GM13977 (cell line): ENCODE results near the gene LRRC8D.

Experiments
- DNase-seq: peaks from one replicate; pipeline ENCODE4 v3.0.0; 2012; ENCODE audit warnings: low spot score
- CTCF ChIP-seq: IDR thresholded peaks from 2 replicates; pipeline ENCODE4 v1.5.1; 2012; ENCODE audit warnings: mild to moderate bottlenecking, control low read depth; ENCODE audit not compliant: insufficient read depth; ENCODE audit errors: extremely low read depth, missing control alignments
- in situ Hi-C: fragments of 300-500 bp; cut with MboI; formaldehyde crosslinking; loops from one replicate; pipeline ENCODE4 v1.12.0; 2022; ENCODE audit warnings: low sequenced_read_pairs, low pct_unique_long_range_greater_than_20kb, mixed read lengths, inconsistent platforms; ENCODE audit not compliant: unreplicated experiment

Gene LRRC8D

GRCh38 chr1:89807503-89807902, 13.3 kb upstream of the LRRC8D start:
- in situ Hi-C loops = no loop called here
- TF ChIP-seq CTCF = no peak
- DNase-seq = no peak

GRCh38 chr1:89807983-89808382, 12.8 kb upstream of the LRRC8D start:
- in situ Hi-C loops = no loop called here
- no peak for TF ChIP-seq CTCF
- no peak for DNase-seq

GRCh38 chr1:89808441-89809117, 12.3 kb upstream of the LRRC8D start:
- in situ Hi-C loops = no loop called here
- DNase-seq = no peak
- no peak for TF ChIP-seq CTCF

GRCh38 chr1:89809556-89809955, 11.3 kb upstream of the LRRC8D start:
- in situ Hi-C loops = no loop called here
- no peak for DNase-seq

GRCh38 chr1:89810302-89810701, 10.5 kb upstream of the LRRC8D start:
- in situ Hi-C loops = no loop called here
- DNase-seq = no peak
- no peak for TF ChIP-seq CTCF

More at GRCh38 chr1:89809556-89809955, 11.3 kb upstream of the LRRC8D start:
- no peak for TF ChIP-seq CTCF

GRCh38 chr1:89810880-89811279, 10.0 kb upstream of the LRRC8D start:
- no peak for DNase-seq
- in situ Hi-C loops = no loop called here
- no peak for TF ChIP-seq CTCF

- no peak for DNase-seq
- in situ Hi-C loops = no loop called here
Observed at GRCh38 chr1:89812992-89813391, 7.8 kb upstream of the LRRC8D start.

More at GRCh38 chr1:89812992-89813391, 7.8 kb upstream of the LRRC8D start:
- TF ChIP-seq CTCF = no peak
